Endothelial cell (in vitro differentiated cells): ENCODE measurements around the gene NTN3. TPM values are rescaled to one million over a fixed set of nuclear protein-coding genes. Genes with fewer than 3 reads are reported as not detected.

ENCODE experiments used
- DNase-seq: peaks from one replicate; pipeline ENCODE4 v3.0.0; 2021; ENCODE audit warnings: low spot score
- H3K27ac Mint-ChIP-seq: one replicate; pipeline ENCODE4 v1.8.0; 2021; ENCODE audit warnings: mixed read lengths, inconsistent platforms; ENCODE audit not compliant: unreplicated experiment
- H3K27me3 Mint-ChIP-seq: one replicate; pipeline ENCODE4 v1.8.0; 2021; ENCODE audit warnings: mild to moderate bottlenecking, moderate library complexity, mixed read lengths, inconsistent platforms; ENCODE audit not compliant: unreplicated experiment
- H3K36me3 Mint-ChIP-seq: one replicate; pipeline ENCODE4 v1.8.0; 2021; ENCODE audit warnings: mild to moderate bottlenecking, low read depth, mixed read lengths, inconsistent platforms; ENCODE audit not compliant: unreplicated experiment
- H3K4me1 Mint-ChIP-seq: one replicate; pipeline ENCODE4 v1.8.0; 2021; ENCODE audit warnings: mild to moderate bottlenecking, mixed read lengths, inconsistent platforms; ENCODE audit not compliant: unreplicated experiment
- H3K4me3 Mint-ChIP-seq: one replicate; pipeline ENCODE4 v1.8.0; 2021; ENCODE audit warnings: mild to moderate bottlenecking, mixed read lengths, inconsistent platforms; ENCODE audit not compliant: unreplicated experiment
- H3K9me3 Mint-ChIP-seq: one replicate; pipeline ENCODE4 v1.8.0; 2021; ENCODE audit warnings: mixed read lengths, inconsistent platforms; ENCODE audit not compliant: unreplicated experiment
- CTCF ChIP-seq: fragments of 200-600 bp; sonication (generic); IDR thresholded peaks from one replicate; pipeline ENCODE4 v1.5.0; 2021; ENCODE audit warnings: antibody characterized with exemption; ENCODE audit not compliant: unreplicated experiment
- total RNA-seq: library from RNA; stranded (reverse); fragmentation: NEBNext Ultra II Directional; extraction: Animal tissue kit (Norgen Biotek cat#: 25700); gene quantifications from one replicate; pipeline ENCODE4 v1.2.1, GENCODE V29; 2021; ENCODE audit not compliant: unreplicated experiment

Gene NTN3
- total RNA-seq, 1 donor from 2014 or later = not detected

GRCh38 chr16:2507052-2507659 lies 36.1 kb downstream of the NTN3 start:
- Mint-ChIP-seq H3K27ac (no peak overlapping the region), H3K27me3 (peaks cover 12% of the 10 kb centered on the region), H3K9me3 (no peaks in the 10 kb centered on the region), H3K36me3 (no peaks in the 10 kb centered on the region), H3K4me3 (no peak overlapping the region), H3K4me1 (peaks cover 8% of the 10 kb centered on the region)
- no peak for DNase-seq
- no peak for TF ChIP-seq CTCF

GRCh38 chr16:2507665-2508064 lies 36.6 kb downstream of the NTN3 start:
- Mint-ChIP-seq H3K27me3 (peaks cover 17% of the 10 kb centered on the region), H3K9me3 (no peaks in the 10 kb centered on the region), H3K4me1 (peaks cover 10% of the 10 kb centered on the region), H3K4me3 (no peak overlapping the region), H3K27ac (no peak overlapping the region), H3K36me3 (no peaks in the 10 kb centered on the region)
- TF ChIP-seq CTCF = no peak
- no peak for DNase-seq

- H3K36me3 Mint-ChIP-seq = no peaks in the 10 kb centered on the region
- no peak for TF ChIP-seq CTCF
- H3K9me3 Mint-ChIP-seq = no peaks in the 10 kb centered on the region
- peaks cover 14% of the 10 kb centered on the region for H3K4me1 Mint-ChIP-seq
- DNase-seq = no peak
- H3K4me3 Mint-ChIP-seq = no peak overlapping the region
- H3K27ac Mint-ChIP-seq = no peak overlapping the region
- H3K27me3 Mint-ChIP-seq = peaks cover 18% of the 10 kb centered on the region
These were observed 37.8 kb downstream of the NTN3 start for GRCh38 chr16:2508722-2509400.

- no peaks in the 10 kb centered on the region for H3K9me3 Mint-ChIP-seq
- H3K27ac Mint-ChIP-seq = no peak overlapping the region
These were observed 40.2 kb downstream of the NTN3 start for GRCh38 chr16:2511128-2511800.

More at GRCh38 chr16:2511128-2511800, 40.2 kb downstream of the NTN3 start:
- TF ChIP-seq CTCF = no peak
- H3K4me1 Mint-ChIP-seq = peaks cover 31% of the 10 kb centered on the region
- H3K27me3 Mint-ChIP-seq = peaks cover 31% of the 10 kb centered on the region
- no peak for DNase-seq
- no peak overlapping the region for H3K4me3 Mint-ChIP-seq
- H3K36me3 Mint-ChIP-seq = peaks cover 4% of the 10 kb centered on the region
